Esophagus muscularis mucosa (tissue), 4 donors: Measurements from ENCODE around the gene USP22.

Source experiments
- CTCF ChIP-seq, 3 experiments: fragments of 200-600 bp in 2 of 3; fragments of 450-650 bp in 1 of 3; sonication (generic) in 2 of 3; IDR thresholded peaks; one replicate each; pipeline ENCODE4 v1.5.1; 2017 to 2019; ENCODE audit warnings: antibody characterized with exemption in 3 of 3, mild to moderate bottlenecking in 2 of 3, moderate library complexity in 1 of 3
- EP300 ChIP-seq: sonication (generic); formaldehyde crosslinking; IDR thresholded peaks from one replicate; pipeline ENCODE4 v1.6.1; 2017; ENCODE audit warnings: antibody characterized with exemption
- POLR2A ChIP-seq: fragments of 450-650 bp; IDR thresholded peaks from one replicate; pipeline ENCODE4 v1.6.1; 2017; ENCODE audit warnings: antibody characterized with exemption, moderate library complexity, mild to moderate bottlenecking, low read depth
- POLR2AphosphoS5 ChIP-seq, 2 donors: sonication (generic); formaldehyde crosslinking; IDR thresholded peaks; one replicate each; pipeline ENCODE4 v1.6.1; 2017; ENCODE audit warnings: antibody characterized with exemption in 2 of 2

GRCh38 chr17:20999841-21000532, 42.8 kb downstream of the USP22 start:
- no peak for TF ChIP-seq EP300
- no peak for TF ChIP-seq CTCF (IDR thresholded peaks at IDR 0.05)
- TF ChIP-seq POLR2AphosphoS5 (IDR thresholded peaks at IDR 0.05) = no peak
- no peak for TF ChIP-seq POLR2A
